A375 (cell line): ENCODE measurements around the gene PDAP1. TPM values are rescaled to one million over a fixed set of nuclear protein-coding genes. Genes with fewer than 3 reads are reported as not detected.

Experiments used
- total RNA-seq: library from RNA; depleted of rRNA; stranded (reverse); fragments of >200 nt; shearing (Covaris generic); gene quantifications from 2 replicates; pipeline ENCODE4 v1.2.3, GENCODE V29; 2014; rRNA removed

The PDAP1 gene
- 115 and 116 TPM in 2 replicates for total RNA-seq

GRCh38 chr7:99408379-99409191 is at the start of gene PDAP1, which contains the start of gene BUD31:
TSS of gene PDAP1 (minus strand) at chr7:99408597. CDS start at chr7:99408548, 49 bp downstream.
TSS of gene BUD31 (plus strand) at chr7:99408969. CDS start at chr7:99411093, 2,124 bp downstream.

GRCh38 chr7:99438573-99439480 is 30.4 kb upstream of the PDAP1 start, which contains the start of the genes CPSF4 and PTCD1:
TSS of gene CPSF4 (plus strand) at chr7:99438943. CDS start at chr7:99439083, 140 bp downstream.
TSS of gene PTCD1 (minus strand) at chr7:99438798. CDS start at chr7:99435242, 3,556 bp downstream.

GRCh38 chr7:99374111-99375064 is 34.0 kb downstream of the PDAP1 start, which contains the start of gene ARPC1B:
TSS of gene ARPC1B (plus strand) at chr7:99374730. CDS start at chr7:99385715, 10,985 bp downstream.

Other genes with a start within 250 kb of the PDAP1 start
- not detected in 2 replicates for gene KPNA7, start 200.5 kb downstream of the PDAP1 start, total RNA-seq
- gene MYH16, start 135.8 kb downstream of the PDAP1 start, total RNA-seq, result 0.87 and 1.7 TPM in 2 replicates
- gene ARPC1A, start 82.7 kb downstream of the PDAP1 start, total RNA-seq, result 104 and 112 TPM in 2 replicates
- gene ARPC1B, start 33.9 kb downstream of the PDAP1 start, total RNA-seq, result 371 and 418 TPM in 2 replicates
- gene BUD31, start 372 bp upstream of the PDAP1 start, total RNA-seq, result 274 and 315 TPM in 2 replicates
- 9.2 and 13.2 TPM in 2 replicates for gene PTCD1, start 30.2 kb upstream of the PDAP1 start, total RNA-seq
- gene CPSF4, start 30.3 kb upstream of the PDAP1 start, total RNA-seq, result 58.6 and 64.0 TPM in 2 replicates
- 632 and 731 TPM in 2 replicates for gene ATP5MF, start 57.6 kb upstream of the PDAP1 start, total RNA-seq
- gene ZNF789, start 64.3 kb upstream of the PDAP1 start, total RNA-seq, result 8.4 and 17.3 TPM in 2 replicates
- 30.3 and 30.7 TPM in 2 replicates for gene ZNF394, start 91.7 kb upstream of the PDAP1 start, total RNA-seq
- 10.8 and 12.2 TPM in 2 replicates for gene ZKSCAN5, start 96.1 kb upstream of the PDAP1 start, total RNA-seq
- 4.1 and 5.1 TPM in 2 replicates for gene FAM200A, start 143.5 kb upstream of the PDAP1 start, total RNA-seq
- 121 and 149 TPM in 2 replicates for gene ZNF655, start 150.0 kb upstream of the PDAP1 start, total RNA-seq
- gene TMEM225B, start 189.7 kb upstream of the PDAP1 start, total RNA-seq, result 0.48 TPM in 1 of 2 replicates, not detected in the other
- 17.4 and 23.4 TPM in 2 replicates for gene ZSCAN25, start 208.3 kb upstream of the PDAP1 start, total RNA-seq